Naive thymus-derived CD4-positive, alpha-beta T cell (primary cell): ENCODE results near the gene TMEM234. TPM values are rescaled to one million over a fixed set of nuclear protein-coding genes. Genes with fewer than 3 reads are reported as not detected.

ENCODE experiments used
- ATAC-seq: fragments of 150-1000 bp; cut with Tn5 transposase; 2 replicates; pipeline ENCODE4 v1.10.0; 2021; ENCODE audit warnings: mild to moderate bottlenecking, moderate library complexity
- CTCF ChIA-PET: fragments of 350-600 bp; sonication (Branson Sonifier 250); formaldehyde crosslinking; loops from one replicate; lab custom pipeline; 2021; ENCODE audit warnings: antibody characterized with exemption; lab: Charles Lee
- POLR2A ChIA-PET: fragments of 350-600 bp; sonication (Branson Sonifier 250); formaldehyde crosslinking; loops from one replicate; lab custom pipeline; 2021; ENCODE audit warnings: antibody characterized with exemption, inconsistent platforms; lab: Charles Lee
- DNase-seq, 9 donors: peaks; one replicate each; pipeline versions ENCODE4 v3.0.0 to v3.0.0-alpha.2; 2020 to 2022; ENCODE audit warnings: mixed read lengths in 1 of 9
- H3K27ac ChIP-seq: one replicate; pipeline ENCODE4 v1.7.0; 2013; ENCODE audit warnings: mild to moderate bottlenecking, low read depth, low read length, moderate library complexity
- H3K27me3 ChIP-seq, 2 donors: one replicate each; pipeline ENCODE4 v1.7.0; 2013; ENCODE audit warnings: low read length in 2 of 2, mild to moderate bottlenecking in 2 of 2, moderate library complexity in 2 of 2; ENCODE audit not compliant: control insufficient read depth in 2 of 2, insufficient read depth in 2 of 2
- H3K36me3 ChIP-seq, 3 experiments: 1 replicate in 2 of 3; 2 replicates in 1 of 3; pipeline ENCODE4 v1.7.0; 2013; ENCODE audit warnings: low read length in 3 of 3, mild to moderate bottlenecking in 3 of 3, moderate library complexity in 1 of 3; ENCODE audit not compliant: insufficient read depth in 3 of 3, control insufficient read depth in 2 of 3
- H3K4me1 ChIP-seq, 2 donors: one replicate each; pipeline ENCODE4 v1.7.0; 2013; ENCODE audit warnings: low read length in 2 of 2, mild to moderate bottlenecking in 2 of 2, moderate library complexity in 1 of 2; ENCODE audit not compliant: control insufficient read depth in 2 of 2, insufficient read depth in 2 of 2
- H3K4me3 ChIP-seq: 2 replicates; pipeline ENCODE4 v1.7.0; 2013; ENCODE audit warnings: mild to moderate bottlenecking, low read length
- H3K9me3 ChIP-seq, 3 experiments: 1 replicate in 2 of 3; 2 replicates in 1 of 3; pipeline ENCODE4 v1.7.0; 2013; ENCODE audit warnings: low read length in 3 of 3; ENCODE audit not compliant: control insufficient read depth in 2 of 3
- H3K27ac Mint-ChIP-seq, 9 donors: one replicate each; pipeline ENCODE4 v1.8.0; 2020 to 2022; ENCODE audit warnings: mixed read lengths in 9 of 9, mild to moderate bottlenecking in 8 of 9, moderate library complexity in 5 of 9, inconsistent platforms in 2 of 9
- H3K27me3 Mint-ChIP-seq, 5 donors: one replicate each; pipeline ENCODE4 v1.8.0; 2021 to 2022; ENCODE audit warnings: mixed read lengths in 5 of 5, mild to moderate bottlenecking in 1 of 5
- H3K36me3 Mint-ChIP-seq, 5 donors: one replicate each; pipeline ENCODE4 v1.8.0; 2020 to 2022; ENCODE audit warnings: mixed read lengths in 5 of 5, mild to moderate bottlenecking in 3 of 5, inconsistent platforms in 1 of 5
- H3K4me1 Mint-ChIP-seq, 7 donors: one replicate each; pipeline ENCODE4 v1.8.0; 2020 to 2022; ENCODE audit warnings: mixed read lengths in 7 of 7, mild to moderate bottlenecking in 3 of 7, inconsistent platforms in 1 of 7
- H3K4me3 Mint-ChIP-seq, 10 donors: one replicate each; pipeline ENCODE4 v1.8.0; 2020 to 2022; ENCODE audit warnings: mild to moderate bottlenecking in 10 of 10, mixed read lengths in 10 of 10, moderate library complexity in 6 of 10, inconsistent platforms in 2 of 10
- H3K9me3 Mint-ChIP-seq, 11 donors: one replicate each; pipeline ENCODE4 v1.8.0; 2020 to 2022; ENCODE audit warnings: mixed read lengths in 11 of 11, mild to moderate bottlenecking in 4 of 11, inconsistent platforms in 1 of 11, moderate library complexity in 1 of 11
- intact Hi-C, 2 donors: fragments of 100-400 bp; cut with micrococcal nuclease; formaldehyde crosslinking; loops; one replicate each; pipeline ENCODE4 v1.15.1; 2023
- polyA plus RNA-seq, 2 donors: library from polyadenylated mRNA; unstranded; fragments of 300-500 nt; fragmentation: Illumina TruSeq; gene quantifications; one replicate each; pipeline ENCODE4 v1.2.3, GENCODE V29; 2021
- total RNA-seq, 6 experiments: library from RNA in 5 of 6; stranded (reverse) in 5 of 6; gene quantifications; 1 replicate in 5 of 6; 2 replicates in 1 of 6; pipeline ENCODE4 v1.2.3 and lab custom pipeline; 2021 to 2026

TMEM234 gene
- total and polyA plus RNA-seq, 7 experiments from 2014 or later, result 5.9 to 29.6 (median 17.4) TPM

GRCh38 chr1:32241001-32241763, 19.0 kb upstream of the TMEM234 start:
- Mint-ChIP-seq H3K27ac (peak overlapping the region in 8 of 9 donors; percentile 40 to 92 (median 83)), H3K4me3 (peak overlapping the region; percentile 87 to 93 (median 91)), H3K27me3 (no peaks in the 10 kb centered on the region), H3K4me1 (peaks cover 7 to 38% (median 24%) of the 10 kb centered on the region in 7 donors), H3K36me3 (no peaks in the 10 kb centered on the region), H3K9me3 (no peaks in the 10 kb centered on the region)
- Histone ChIP-seq H3K9me3 (no peaks in the 10 kb centered on the region), H3K27ac (peak overlapping the region; percentile 68), H3K4me1 (peaks cover 8 to 21% of the 10 kb centered on the region in 2 donors), H3K36me3 (peaks cover 0 to 6% (median 0%) of the 10 kb centered on the region in 3 experiments), H3K27me3 (no peaks in the 10 kb centered on the region), H3K4me3 (peak overlapping the region; percentile 94)
- CTCF ChIA-PET, result interaction anchor here (0.8 to 4.1 kb wide), 24 partner anchors 9 to 143 kb away, joined by 3 to 38 read pairs (median 6); partner anchors contain the start of genes HDAC1, LCK and MARCKSL1
- intact Hi-C loops, result loop anchor here in 1 of 2 donors (1.0 to 2.0 kb wide), 2 partner anchors 14 to 32 kb away; no protein-coding TSS in a partner anchor
- POLR2A ChIA-PET, result interaction anchor here (0.7 to 28.2 kb wide), 19 partner anchors 10 to 153 kb away, joined by 3 to 738 read pairs (median 5); partner anchors contain the start of genes BSDC1, CCDC28B, HDAC1 and KPNA6
- ATAC-seq (peak; percentile 74), DNase-seq (peak in 8 of 9 donors; percentile 22 to 55 (median 43))

GRCh38 chr1:32240140-32240951, 18.2 kb upstream of the TMEM234 start:
- peaks cover 8 to 17% of the 10 kb centered on the region in 2 donors for H3K4me1 ChIP-seq
- H3K36me3 ChIP-seq, result peaks cover 0 to 6% (median 0%) of the 10 kb centered on the region in 3 experiments
- H3K27me3 ChIP-seq, result no peaks in the 10 kb centered on the region
- Mint-ChIP-seq H3K4me3 (peak overlapping the region; percentile 87 to 93 (median 91)), H3K4me1 (peaks cover 6 to 31% (median 22%) of the 10 kb centered on the region in 7 donors), H3K9me3 (no peaks in the 10 kb centered on the region), H3K27ac (peak overlapping the region in 8 of 9 donors; percentile 40 to 92 (median 83)), H3K27me3 (no peaks in the 10 kb centered on the region), H3K36me3 (no peaks in the 10 kb centered on the region)
- H3K9me3 ChIP-seq, result no peaks in the 10 kb centered on the region
- H3K27ac ChIP-seq, result peak overlapping the region; percentile 68
- ChIA-PET CTCF (interaction anchor here (0.8 to 4.1 kb wide), 24 partner anchors 9 to 144 kb away, joined by 3 to 38 read pairs (median 6); partner anchors contain the start of genes HDAC1, LCK and MARCKSL1), POLR2A (interaction anchor here (0.7 to 28.2 kb wide), 20 partner anchors 9 to 154 kb away, joined by 3 to 738 read pairs (median 4); partner anchors contain the start of genes BSDC1, CCDC28B, HDAC1 and KPNA6)
- ATAC-seq (peak; percentile 78), DNase-seq (peak in 7 of 9 donors; percentile 33 to 73 (median 57))
- H3K4me3 ChIP-seq, result peak overlapping the region; percentile 94
- intact Hi-C loops, result loop anchor here (1.0 to 2.0 kb wide), 8 partner anchors 11 to 132 kb away; partner anchors contain the start of genes EIF3I (in 1 of the 2), HDAC1 (in 1 of the 2), LCK (in 1 of the 2) and TMEM234 (in 1 of the 2)

- H3K4me3 ChIP-seq, result peak overlapping the region; percentile 94
- peaks cover 8 to 16% of the 10 kb centered on the region in 2 donors for H3K4me1 ChIP-seq
- ATAC-seq, result no peak
- no peaks in the 10 kb centered on the region for H3K9me3 ChIP-seq
- no peak for DNase-seq
- H3K27ac ChIP-seq, result peak overlapping the region; percentile 68
- H3K27ac Mint-ChIP-seq, result peak overlapping the region in 3 of 9 donors; percentile 52 to 82 (median 79)
- H3K27me3 ChIP-seq, result no peaks in the 10 kb centered on the region
- H3K36me3 ChIP-seq, result peaks cover 0 to 6% (median 0%) of the 10 kb centered on the region in 3 experiments
- H3K4me3 Mint-ChIP-seq, result peak overlapping the region; percentile 87 to 93 (median 91)
- ChIA-PET CTCF (interaction anchor here (1.0 to 4.1 kb wide), 15 partner anchors 10 to 145 kb away, joined by 3 to 38 read pairs (median 7); partner anchors contain the start of genes HDAC1 and LCK), POLR2A (interaction anchor here (0.7 to 28.2 kb wide), 18 partner anchors 8 to 155 kb away, joined by 3 to 738 read pairs (median 6); partner anchors contain the start of genes BSDC1, CCDC28B, HDAC1 and LCK)
- H3K36me3 Mint-ChIP-seq, result no peaks in the 10 kb centered on the region
- peaks cover 6 to 31% (median 21%) of the 10 kb centered on the region in 7 donors for H3K4me1 Mint-ChIP-seq
- intact Hi-C loops, result loop anchor here (1.0 to 2.0 kb wide), 8 partner anchors 12 to 133 kb away; partner anchors contain the start of genes EIF3I (in 1 of the 2), HDAC1 (in 1 of the 2), LCK (in 1 of the 2) and TMEM234 (in 1 of the 2)
- H3K27me3 Mint-ChIP-seq, result no peaks in the 10 kb centered on the region
- no peaks in the 10 kb centered on the region for H3K9me3 Mint-ChIP-seq
Measured at GRCh38 chr1:32239790-32240139, 17.6 kb upstream of the TMEM234 start.

GRCh38 chr1:32239337-32239736, 17.2 kb upstream of the TMEM234 start:
- Mint-ChIP-seq H3K4me3 (peak overlapping the region; percentile 68 to 93 (median 91)), H3K9me3 (no peaks in the 10 kb centered on the region), H3K36me3 (no peaks in the 10 kb centered on the region), H3K4me1 (peaks cover 6 to 31% (median 21%) of the 10 kb centered on the region in 7 donors), H3K27me3 (no peaks in the 10 kb centered on the region), H3K27ac (peak overlapping the region in 5 of 9 donors; percentile 21 to 67 (median 43))
- intact Hi-C loops, result no loop called here
- H3K4me3 ChIP-seq, result no peak overlapping the region
- DNase-seq, result no peak
- no peaks in the 10 kb centered on the region for H3K27me3 ChIP-seq
- H3K27ac ChIP-seq, result no peak overlapping the region
- peaks cover 0 to 6% (median 0%) of the 10 kb centered on the region in 3 experiments for H3K36me3 ChIP-seq
- ChIA-PET POLR2A (interaction anchor here (0.6 to 28.2 kb wide), 14 partner anchors 13 to 120 kb away, joined by 3 to 738 read pairs (median 6); partner anchors contain the start of genes CCDC28B, HDAC1, LCK and MARCKSL1), CTCF (interaction anchor here (0.6 to 4.1 kb wide), 6 partner anchors 10 to 698 kb away, joined by 6 to 38 read pairs (median 14); partner anchors contain the start of genes HDAC1 and LCK)
- no peak for ATAC-seq
- peaks cover 8 to 16% of the 10 kb centered on the region in 2 donors for H3K4me1 ChIP-seq
- no peaks in the 10 kb centered on the region for H3K9me3 ChIP-seq

DNA sequence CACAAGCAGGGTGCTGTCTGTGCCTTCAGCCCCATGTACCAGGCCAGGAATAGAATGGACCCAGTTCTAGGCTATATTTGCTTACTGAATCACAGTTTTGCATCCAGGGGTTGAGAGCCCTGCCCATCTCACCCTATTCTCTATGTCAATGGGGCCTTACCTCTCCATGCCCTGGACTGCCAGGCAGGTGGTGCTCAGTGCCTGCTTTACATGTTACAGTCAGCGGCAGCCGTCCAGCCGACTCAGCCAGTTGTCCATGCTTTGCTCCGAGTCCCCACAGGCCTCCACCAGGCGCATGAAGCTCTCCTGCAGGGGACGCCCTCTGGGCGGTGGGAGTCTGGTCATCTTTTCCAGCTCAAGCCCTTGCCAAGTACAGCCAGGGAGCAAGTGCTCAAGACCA, 12.6 kb upstream of the TMEM234 start:
- Mint-ChIP-seq H3K9me3 (no peaks in the 10 kb centered on the region), H3K4me1 (peaks cover 0 to 7% (median 6%) of the 10 kb centered on the region in 7 donors), H3K27ac (no peak overlapping the region), H3K36me3 (peaks cover 0 to 5% (median 0%) of the 10 kb centered on the region in 5 donors), H3K4me3 (no peak overlapping the region), H3K27me3 (no peaks in the 10 kb centered on the region)
- Histone ChIP-seq H3K36me3 (peaks cover 0 to 29% (median 3%) of the 10 kb centered on the region in 3 experiments), H3K4me3 (no peak overlapping the region), H3K27ac (no peak overlapping the region), H3K4me1 (no peaks in the 10 kb centered on the region), H3K9me3 (no peaks in the 10 kb centered on the region), H3K27me3 (no peaks in the 10 kb centered on the region)
- no peak for ATAC-seq
- intact Hi-C loops, result no loop called here
- ChIA-PET POLR2A (interaction anchor here (28.2 kb wide), 1 partner anchor 25 kb away, joined by 738 read pairs; the partner anchor contains the start of gene LCK), CTCF (interaction anchor here (1.3 kb wide), 1 partner anchor 137 kb away, joined by 4 read pairs; no protein-coding TSS in a partner anchor)
- no peak for DNase-seq
